Sigmoid colon (tissue), 7 donors: ENCODE results near the gene SUN2. TPM values are rescaled to one million over a fixed set of nuclear protein-coding genes. Genes with fewer than 3 reads are reported as not detected.
A peak's percentile ranks its signal among the peaks of the same experiment; 100 is the strongest.

Experiments
- DNase-seq: peaks from one replicate; pipeline ENCODE4 v3.0.0-alpha.2; 2019
- H3K27ac ChIP-seq, 4 donors: fragments of 200-600 bp; sonication (generic); one replicate each; pipeline ENCODE4 v1.5.1; 2016 to 2019; ENCODE audit warnings: mild to moderate bottlenecking in 1 of 4
- H3K27me3 ChIP-seq, 3 donors: fragments of 200-600 bp; sonication (generic); one replicate each; pipeline ENCODE4 v1.5.1; 2019; ENCODE audit warnings: mild to moderate bottlenecking in 1 of 3
- H3K36me3 ChIP-seq, 4 donors: fragments of 200-600 bp; sonication (generic); one replicate each; pipeline ENCODE4 v1.5.1; 2016 to 2019
- H3K4me1 ChIP-seq, 4 donors: fragments of 200-600 bp; sonication (generic); one replicate each; pipeline ENCODE4 v1.5.1; 2017 to 2019
- H3K4me3 ChIP-seq, 4 donors: fragments of 200-600 bp; sonication (generic); one replicate each; pipeline ENCODE4 v1.5.1; 2017 to 2019; ENCODE audit warnings: mild to moderate bottlenecking in 2 of 4, moderate library complexity in 1 of 4
- H3K9me3 ChIP-seq, 4 donors: fragments of 200-600 bp in 3 of 4; sonication (generic) in 3 of 4; one replicate each; pipeline versions ENCODE4 v1.5.1 to v1.6.1; 2013 to 2019
- EP300 ChIP-seq, 4 donors: sonication (generic); formaldehyde crosslinking; IDR thresholded peaks; one replicate each; pipeline ENCODE4 v1.6.1; 2017; ENCODE audit warnings: antibody characterized with exemption in 4 of 4
- POLR2A ChIP-seq, 2 donors: fragments of 450-650 bp; IDR thresholded peaks; one replicate each; pipeline ENCODE4 v1.6.1; 2016; ENCODE audit warnings: antibody characterized with exemption in 2 of 2, mild to moderate bottlenecking in 2 of 2, moderate library complexity in 2 of 2
- POLR2AphosphoS5 ChIP-seq, 4 donors: sonication (generic); formaldehyde crosslinking; IDR thresholded peaks; one replicate each; pipeline ENCODE4 v1.6.1; 2017; ENCODE audit warnings: antibody characterized with exemption in 4 of 4
- WGBS, 2 donors: extraction: QIAGEN DNeasy Blood & Tissue Kit; methylation state at CpG; one replicate each; pipeline ENCODE4 v1.1.7; 2013; 5-methylcytosine and 5-hydroxymethylcytosine counted together
- intact Hi-C: fragments of 100-400 bp; cut with DNase I; formaldehyde crosslinking; loops from one replicate; pipeline ENCODE4 v1.15.1; 2023
- polyA plus RNA-seq, 3 donors: library from polyadenylated mRNA; stranded (reverse); fragments of 200-250 nt; gene quantifications; one replicate each; pipeline ENCODE4 v1.2.3, GENCODE V29; 2013
- total RNA-seq, 4 donors: library from RNA; depleted of rRNA; stranded (reverse); fragments of >200 nt; gene quantifications; one replicate each; pipeline ENCODE4 v1.1.0, GENCODE V29; 2016
- TF ChIP-seq, protein P1 (sequence below), 4 experiments: fragments of 450-650 bp in 3 of 4; fragments of 200-600 bp in 1 of 4; IDR thresholded peaks; one replicate each; pipeline ENCODE4 v1.5.1; 2016 to 2019; ENCODE audit warnings: antibody characterized with exemption in 4 of 4, mild to moderate bottlenecking in 3 of 4, moderate library complexity in 2 of 4
- donor health status: healthy with polysubstance abuse.
- donor health status: Bipolar disorder and iron deficiency.
- donor health status: healthy.

The SUN2 gene
- total and polyA plus RNA-seq, 7 donors: 9.2 to 319 (median 255) TPM

DNA sequence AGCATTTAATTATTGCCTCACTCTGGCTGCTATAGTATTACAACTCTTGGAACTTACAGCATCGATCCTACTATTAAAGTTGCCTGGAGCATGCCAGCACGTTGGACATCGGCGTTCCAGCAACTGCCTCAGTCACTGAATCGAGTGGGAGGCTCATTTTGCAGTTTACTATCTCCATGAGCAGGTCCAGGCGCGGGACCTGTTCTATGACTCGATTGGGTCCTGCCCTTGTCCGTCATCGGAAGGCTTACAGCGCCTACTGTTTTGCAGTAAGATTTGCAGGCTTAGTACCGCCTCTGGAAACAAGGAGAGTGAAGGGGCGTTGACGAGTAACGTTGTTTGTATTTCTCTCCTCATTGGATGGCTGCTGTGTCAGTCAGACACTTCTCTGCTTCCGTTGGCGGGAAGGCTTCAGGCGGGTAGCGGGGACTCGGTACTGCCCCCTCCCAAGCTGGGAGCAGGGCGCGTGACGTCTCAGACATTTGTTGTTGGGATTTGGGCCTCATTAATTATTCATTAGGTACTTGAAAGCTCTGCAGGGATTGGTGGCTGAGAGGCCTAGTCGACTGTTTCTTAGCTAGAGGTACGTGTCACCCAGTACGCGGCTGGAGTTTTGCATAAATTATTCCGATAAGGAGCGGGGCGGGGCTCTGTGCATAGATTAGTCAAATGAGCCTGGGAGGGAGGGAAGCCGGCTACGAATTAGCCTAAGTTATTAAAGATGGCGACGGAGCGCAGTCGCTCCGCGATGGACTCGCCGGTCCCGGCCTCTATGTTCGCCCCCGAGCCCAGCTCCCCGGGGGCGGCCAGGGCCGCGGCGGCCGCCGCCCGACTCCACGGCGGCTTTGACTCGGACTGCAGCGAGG lies 50.3 kb downstream of the SUN2 start, which contains the start of gene GTPBP1:
Gene GTPBP1, plus strand, starts transcription at position 710 of the 866 bp plus-strand sequence. Its CDS starts 12 bp downstream, at position 722.
- H3K9me3 ChIP-seq: no peaks in the 10 kb centered on the region
- 0% methylated on average over 55 of the region's 55 CpGs for whole genome bisulfite sequencing, 2 donors
- peak; percentile 100 for DNase-seq
- intact Hi-C loops: no loop called here
- H3K4me1 ChIP-seq: peaks cover 0 to 36% (median 33%) of the 10 kb centered on the region in 4 donors
- no peaks in the 10 kb centered on the region for H3K27me3 ChIP-seq
- H3K36me3 ChIP-seq: peaks cover 0 to 8% (median 2%) of the 10 kb centered on the region in 4 donors
- peak within 1 kb of the TSS; percentile 95 to 99 (median 98) for H3K27ac ChIP-seq
- peak within 1 kb of the TSS; percentile 73 to 98 (median 90) for H3K4me3 ChIP-seq
- TF ChIP-seq, protein P1, sequence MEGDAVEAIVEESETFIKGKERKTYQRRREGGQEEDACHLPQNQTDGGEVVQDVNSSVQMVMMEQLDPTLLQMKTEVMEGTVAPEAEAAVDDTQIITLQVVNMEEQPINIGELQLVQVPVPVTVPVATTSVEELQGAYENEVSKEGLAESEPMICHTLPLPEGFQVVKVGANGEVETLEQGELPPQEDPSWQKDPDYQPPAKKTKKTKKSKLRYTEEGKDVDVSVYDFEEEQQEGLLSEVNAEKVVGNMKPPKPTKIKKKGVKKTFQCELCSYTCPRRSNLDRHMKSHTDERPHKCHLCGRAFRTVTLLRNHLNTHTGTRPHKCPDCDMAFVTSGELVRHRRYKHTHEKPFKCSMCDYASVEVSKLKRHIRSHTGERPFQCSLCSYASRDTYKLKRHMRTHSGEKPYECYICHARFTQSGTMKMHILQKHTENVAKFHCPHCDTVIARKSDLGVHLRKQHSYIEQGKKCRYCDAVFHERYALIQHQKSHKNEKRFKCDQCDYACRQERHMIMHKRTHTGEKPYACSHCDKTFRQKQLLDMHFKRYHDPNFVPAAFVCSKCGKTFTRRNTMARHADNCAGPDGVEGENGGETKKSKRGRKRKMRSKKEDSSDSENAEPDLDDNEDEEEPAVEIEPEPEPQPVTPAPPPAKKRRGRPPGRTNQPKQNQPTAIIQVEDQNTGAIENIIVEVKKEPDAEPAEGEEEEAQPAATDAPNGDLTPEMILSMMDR (IDR thresholded peaks at IDR 0.05): no peak
- peak; percentile 71 to 86 for TF ChIP-seq POLR2A (IDR thresholded peaks at IDR 0.05)
- TF ChIP-seq POLR2AphosphoS5 (IDR thresholded peaks at IDR 0.05): peak; percentile 70 to 97 (median 84)

DNA sequence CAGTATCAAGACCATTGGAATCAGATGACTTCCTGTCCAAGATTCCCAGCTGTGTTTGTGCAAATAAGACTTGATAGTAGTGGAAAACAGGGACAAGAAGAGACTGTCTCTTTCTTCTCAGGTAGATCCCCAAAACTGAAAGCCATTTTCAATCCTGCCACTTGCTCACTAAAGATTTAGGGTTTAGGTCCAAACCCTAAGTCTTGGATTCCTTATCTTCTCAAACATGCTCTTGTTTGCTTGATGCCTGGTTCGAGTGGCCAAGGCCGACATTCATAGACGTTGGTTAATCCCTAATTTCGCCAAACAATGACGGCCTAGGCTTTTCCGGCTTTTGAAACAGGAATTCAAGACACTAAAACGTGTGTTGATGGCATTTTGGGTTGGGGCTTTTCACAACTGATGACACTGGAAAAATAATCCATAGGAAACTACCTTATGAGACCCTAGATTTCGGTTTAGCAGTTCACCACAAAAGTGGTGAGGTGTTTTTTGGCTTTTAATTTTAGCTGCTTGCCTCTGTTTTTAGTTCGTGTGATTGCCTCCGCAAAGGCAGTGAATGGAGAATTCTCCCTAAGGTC lies 51.1 kb downstream of the SUN2 start:
- intact Hi-C loops: loop anchor here (5.0 kb wide), 1 partner anchor 613 kb away; the partner anchor contains the start of gene RPL3
- no peaks in the 10 kb centered on the region for H3K27me3 ChIP-seq
- H3K4me3 ChIP-seq: peak overlapping the region in 3 of 4 donors; percentile 22 to 37 (median 24)
- peak overlapping the region; percentile 79 to 85 (median 82) for H3K27ac ChIP-seq
- no peak for TF ChIP-seq POLR2A (IDR thresholded peaks at IDR 0.05)
- TF ChIP-seq, protein P1 (IDR thresholded peaks at IDR 0.05): no peak
- no peak for TF ChIP-seq POLR2AphosphoS5 (IDR thresholded peaks at IDR 0.05)
- no peak for TF ChIP-seq EP300 (IDR thresholded peaks at IDR 0.05)
- no peak for DNase-seq
- WGBS, 2 donors: 7 to 18% methylated on average over 10 of the region's 10 CpGs
- peaks cover 0 to 5% (median 0%) of the 10 kb centered on the region in 4 donors for H3K36me3 ChIP-seq
- H3K9me3 ChIP-seq: no peaks in the 10 kb centered on the region
- H3K4me1 ChIP-seq: peaks cover 0 to 39% (median 36%) of the 10 kb centered on the region in 4 donors

DNA sequence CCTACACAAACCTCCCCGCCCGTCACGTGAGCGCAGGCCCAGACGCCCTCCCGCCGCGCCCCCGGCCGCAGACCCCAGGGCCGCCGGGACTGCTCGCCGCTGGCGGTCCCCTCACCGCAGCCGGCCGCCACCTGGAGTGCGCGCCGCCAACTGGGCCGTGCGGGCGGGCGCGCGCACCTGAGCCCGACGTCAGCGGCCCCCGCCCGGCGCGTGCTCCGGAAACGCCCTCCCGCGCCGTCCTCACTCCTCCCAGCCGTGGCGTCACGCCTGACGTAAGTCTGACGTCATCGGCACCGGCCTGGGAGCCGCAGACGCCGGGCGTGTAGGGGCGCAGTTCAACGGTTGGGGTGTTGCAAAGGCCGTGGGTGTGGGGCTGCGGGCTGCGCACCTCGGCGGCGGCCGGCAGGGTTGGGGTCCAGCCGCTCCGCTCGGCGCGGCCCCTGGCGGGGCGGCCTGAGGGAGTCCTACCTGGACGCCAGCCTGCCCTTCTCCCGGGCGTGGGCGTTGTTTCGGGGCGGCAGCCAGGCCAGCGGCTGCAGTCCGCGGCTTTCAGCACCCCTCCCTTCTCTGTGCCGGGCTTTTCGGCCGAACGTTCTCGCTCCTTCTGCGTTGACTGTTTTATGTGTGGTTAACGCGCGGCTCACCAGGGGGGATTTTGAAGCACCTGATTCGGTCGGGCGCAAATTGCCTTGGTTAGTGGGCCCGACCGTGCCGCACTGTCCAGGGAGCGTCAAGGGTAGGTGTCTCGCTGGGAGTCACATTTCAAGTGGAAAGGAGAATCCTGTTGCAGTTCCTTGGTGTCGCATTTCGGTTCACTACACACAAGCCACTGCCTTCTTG lies 54.8 kb downstream of the SUN2 start, which contains the start of gene JOSD1:
Gene JOSD1, minus strand, starts transcription at position 155 of the 840 bp plus-strand sequence. CDS start 956 bp downstream, outside the sequence.
- peak within 1 kb of the TSS; percentile 91 to 100 (median 99) for H3K27ac ChIP-seq
- H3K36me3 ChIP-seq: no peaks in the 10 kb centered on the region
- no peaks in the 10 kb centered on the region for H3K9me3 ChIP-seq
- intact Hi-C loops: loop anchor here (2.0 to 5.0 kb wide), 2 partner anchors 54 to 616 kb away; partner anchors contain the start of genes RPL3 and SUN2
- 1% methylated on average over 94 of the region's 94 CpGs for WGBS, 2 donors
- peak within 1 kb of the TSS; percentile 72 to 98 (median 88) for H3K4me3 ChIP-seq
- DNase-seq: peak; percentile 98
- H3K27me3 ChIP-seq: no peaks in the 10 kb centered on the region
- peaks cover 0 to 56% (median 53%) of the 10 kb centered on the region in 4 donors for H3K4me1 ChIP-seq
- TF ChIP-seq, protein P1 (IDR thresholded peaks at IDR 0.05): peak in 1 of 4 experiments; percentile 21
- TF ChIP-seq POLR2A (IDR thresholded peaks at IDR 0.05) (peak; percentile 70 to 82), POLR2AphosphoS5 (IDR thresholded peaks at IDR 0.05) (peak; percentile 99 to 100 (median 100)), EP300 (IDR thresholded peaks at IDR 0.05) (peak in 3 of 4 donors; percentile 56 to 95 (median 91))

DNA sequence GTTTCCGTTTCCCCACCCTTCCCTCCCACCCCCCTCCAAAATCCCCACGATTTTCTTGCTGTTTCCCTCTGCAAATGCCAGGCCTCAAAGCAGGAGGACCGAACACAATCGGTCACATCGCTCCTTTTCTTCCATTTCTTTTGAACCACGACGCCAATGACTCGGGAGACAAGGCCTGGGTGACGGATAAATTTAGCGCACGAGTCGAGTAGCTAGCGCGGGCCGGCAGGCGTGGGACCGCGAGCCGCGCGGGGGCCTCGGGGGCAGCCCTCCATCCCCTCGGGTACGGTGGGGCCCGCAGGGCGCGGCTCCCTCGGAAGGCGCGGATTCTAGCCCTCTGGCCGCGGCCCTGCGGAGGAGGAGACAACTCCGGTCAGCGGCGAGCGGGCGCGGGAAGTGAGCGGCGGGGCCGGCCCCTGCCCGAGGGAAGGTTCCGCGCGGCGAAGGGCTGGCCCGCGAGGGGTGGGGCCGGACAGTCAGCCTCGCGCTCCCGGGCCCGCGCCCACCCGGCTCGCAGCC lies 55.5 kb downstream of the SUN2 start:
- intact Hi-C loops: loop anchor here (2.0 to 5.0 kb wide), 2 partner anchors 54 to 617 kb away; partner anchors contain the start of genes RPL3 and SUN2
- Histone ChIP-seq H3K4me1 (peaks cover 0 to 61% (median 56%) of the 10 kb centered on the region in 4 donors), H3K27me3 (no peaks in the 10 kb centered on the region), H3K9me3 (no peaks in the 10 kb centered on the region), H3K27ac (peak overlapping the region; percentile 91 to 100 (median 99)), H3K4me3 (peak overlapping the region; percentile 72 to 98 (median 88)), H3K36me3 (no peaks in the 10 kb centered on the region)
- 0 to 1% methylated on average over 57 of the region's 57 CpGs for WGBS, 2 donors
- DNase-seq: peak; percentile 83
- TF ChIP-seq POLR2AphosphoS5 (IDR thresholded peaks at IDR 0.05) (no peak), EP300 (IDR thresholded peaks at IDR 0.05) (no peak), POLR2A (IDR thresholded peaks at IDR 0.05) (no peak)
- TF ChIP-seq, protein P1 (IDR thresholded peaks at IDR 0.05): no peak
